Lower lobe of right lung (tissue), 2 donors: ENCODE measurements around the gene CUL1. TPM values are rescaled to one million over a fixed set of nuclear protein-coding genes. Genes with fewer than 3 reads are reported as not detected.

Experiments used
- ATAC-seq, 2 donors: fragments of 200-7000 bp; cut with Tn5 transposase; one replicate each; pipeline ENCODE4 v1.9.1; 2020 to 2022; ENCODE audit warnings: mild to moderate bottlenecking in 2 of 2, moderate library complexity in 2 of 2
- DNase-seq: peaks from one replicate; pipeline ENCODE4 v3.0.0-alpha.2; 2020
- H3K27ac ChIP-seq: fragments of 200-600 bp; one replicate; pipeline ENCODE4 v1.8.0; 2022
- H3K27me3 ChIP-seq: fragments of 200-600 bp; one replicate; pipeline ENCODE4 v1.8.0; 2022; ENCODE audit warnings: low read depth
- H3K36me3 ChIP-seq: fragments of 200-600 bp; one replicate; pipeline ENCODE4 v1.8.0; 2022; ENCODE audit warnings: mild to moderate bottlenecking
- H3K4me1 ChIP-seq: fragments of 200-600 bp; one replicate; pipeline ENCODE4 v1.8.0; 2022
- H3K4me3 ChIP-seq: fragments of 200-600 bp; one replicate; pipeline ENCODE4 v1.8.0; 2022; ENCODE audit warnings: mild to moderate bottlenecking
- H3K9me3 ChIP-seq: fragments of 200-600 bp; one replicate; pipeline ENCODE4 v1.8.0; 2022
- intact Hi-C: fragments of 100-400 bp; cut with DNase I; formaldehyde crosslinking; loops from one replicate; pipeline ENCODE4 v1.11.0; 2022
- total RNA-seq: library from RNA; stranded (reverse); fragmentation: NEBNext Ultra II Directional; extraction: Animal tissue kit (Norgen Biotek cat#: 25700); gene quantifications from one replicate; pipeline ENCODE4 v1.2.1, GENCODE V29; 2021
- TF ChIP-seq, protein P1 (sequence below): fragments of 200-600 bp; IDR thresholded peaks from one replicate; pipeline ENCODE4 v1.8.0; 2022; ENCODE audit warnings: antibody characterized with exemption, mild to moderate bottlenecking
- donor health status: DM: no; HTN: yes; CAD: no; lungs with severe emphysema.

Gene CUL1
- total RNA-seq, 1 donor from 2014 or later = 47.5 TPM

DNA sequence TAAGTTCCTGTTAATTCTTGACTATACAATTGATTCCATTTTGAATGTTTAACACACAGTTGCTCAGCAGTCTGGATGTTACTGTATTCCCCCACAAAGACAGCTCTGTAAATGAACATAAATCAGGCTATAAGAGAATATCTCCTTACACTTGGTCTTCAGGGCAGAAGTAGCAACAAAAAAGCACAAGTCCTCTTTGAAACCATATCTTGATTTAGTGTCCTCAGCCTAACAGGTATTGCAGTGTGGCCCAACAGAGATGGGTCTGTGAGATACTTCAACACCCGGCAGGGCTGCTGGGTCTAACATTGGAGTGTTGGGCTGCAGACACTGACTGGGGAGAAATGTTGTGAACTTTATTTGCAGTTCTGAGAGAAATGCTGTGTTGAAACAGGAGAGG, 75.8 kb downstream of the CUL1 start:
- H3K4me3 ChIP-seq = no peak overlapping the region
- H3K9me3 ChIP-seq = no peaks in the 10 kb centered on the region
- no peak for DNase-seq
- peaks cover 82% of the 10 kb centered on the region for H3K36me3 ChIP-seq
- intact Hi-C loops = no loop called here
- ATAC-seq = no peak
- TF ChIP-seq, protein P1, sequence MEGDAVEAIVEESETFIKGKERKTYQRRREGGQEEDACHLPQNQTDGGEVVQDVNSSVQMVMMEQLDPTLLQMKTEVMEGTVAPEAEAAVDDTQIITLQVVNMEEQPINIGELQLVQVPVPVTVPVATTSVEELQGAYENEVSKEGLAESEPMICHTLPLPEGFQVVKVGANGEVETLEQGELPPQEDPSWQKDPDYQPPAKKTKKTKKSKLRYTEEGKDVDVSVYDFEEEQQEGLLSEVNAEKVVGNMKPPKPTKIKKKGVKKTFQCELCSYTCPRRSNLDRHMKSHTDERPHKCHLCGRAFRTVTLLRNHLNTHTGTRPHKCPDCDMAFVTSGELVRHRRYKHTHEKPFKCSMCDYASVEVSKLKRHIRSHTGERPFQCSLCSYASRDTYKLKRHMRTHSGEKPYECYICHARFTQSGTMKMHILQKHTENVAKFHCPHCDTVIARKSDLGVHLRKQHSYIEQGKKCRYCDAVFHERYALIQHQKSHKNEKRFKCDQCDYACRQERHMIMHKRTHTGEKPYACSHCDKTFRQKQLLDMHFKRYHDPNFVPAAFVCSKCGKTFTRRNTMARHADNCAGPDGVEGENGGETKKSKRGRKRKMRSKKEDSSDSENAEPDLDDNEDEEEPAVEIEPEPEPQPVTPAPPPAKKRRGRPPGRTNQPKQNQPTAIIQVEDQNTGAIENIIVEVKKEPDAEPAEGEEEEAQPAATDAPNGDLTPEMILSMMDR = no peak
- H3K27me3 ChIP-seq = no peaks in the 10 kb centered on the region
- H3K4me1 ChIP-seq = no peaks in the 10 kb centered on the region
- H3K27ac ChIP-seq = no peak overlapping the region

DNA sequence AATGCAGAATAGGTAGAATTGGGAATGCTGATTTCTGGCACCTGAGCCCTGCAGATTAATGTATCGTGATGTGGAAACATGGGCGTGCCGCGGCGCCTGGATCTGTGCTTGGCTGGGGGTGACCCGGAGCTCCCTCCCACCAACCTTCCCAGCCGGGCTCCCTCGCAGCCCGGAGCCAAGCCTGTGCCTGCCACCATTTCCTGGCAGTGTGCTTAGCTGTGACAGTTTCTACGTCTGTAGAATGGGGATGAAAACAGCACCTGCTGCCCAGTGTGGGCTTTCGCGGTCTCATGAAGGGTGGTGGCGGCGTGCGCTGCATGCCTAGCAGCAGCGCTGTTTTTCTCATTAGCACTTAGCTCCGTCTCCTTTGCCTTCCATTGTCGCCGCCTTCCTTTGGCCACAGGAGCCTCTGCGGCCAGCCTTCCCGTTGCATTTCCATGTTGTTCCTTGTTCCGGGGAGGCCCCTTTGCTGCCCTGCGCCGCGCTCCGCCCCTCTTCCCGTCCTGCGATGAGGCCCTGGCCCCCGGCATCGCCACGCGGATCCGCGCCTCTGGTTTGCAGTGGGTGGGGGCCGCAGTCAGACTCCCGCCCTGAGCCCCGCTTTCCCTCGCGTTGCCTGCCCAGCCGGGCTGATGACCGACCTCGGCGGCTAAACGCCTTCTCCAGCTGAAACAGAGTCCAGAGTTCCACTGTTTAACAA, 84.2 kb downstream of the CUL1 start:
- Histone ChIP-seq H3K36me3 (peaks cover 93% of the 10 kb centered on the region), H3K4me1 (no peaks in the 10 kb centered on the region), H3K4me3 (no peak overlapping the region), H3K9me3 (no peaks in the 10 kb centered on the region), H3K27me3 (no peaks in the 10 kb centered on the region), H3K27ac (no peak overlapping the region)
- intact Hi-C loops = no loop called here
- TF ChIP-seq, protein P1 = no peak
- ATAC-seq = no peak
- no peak for DNase-seq

DNA sequence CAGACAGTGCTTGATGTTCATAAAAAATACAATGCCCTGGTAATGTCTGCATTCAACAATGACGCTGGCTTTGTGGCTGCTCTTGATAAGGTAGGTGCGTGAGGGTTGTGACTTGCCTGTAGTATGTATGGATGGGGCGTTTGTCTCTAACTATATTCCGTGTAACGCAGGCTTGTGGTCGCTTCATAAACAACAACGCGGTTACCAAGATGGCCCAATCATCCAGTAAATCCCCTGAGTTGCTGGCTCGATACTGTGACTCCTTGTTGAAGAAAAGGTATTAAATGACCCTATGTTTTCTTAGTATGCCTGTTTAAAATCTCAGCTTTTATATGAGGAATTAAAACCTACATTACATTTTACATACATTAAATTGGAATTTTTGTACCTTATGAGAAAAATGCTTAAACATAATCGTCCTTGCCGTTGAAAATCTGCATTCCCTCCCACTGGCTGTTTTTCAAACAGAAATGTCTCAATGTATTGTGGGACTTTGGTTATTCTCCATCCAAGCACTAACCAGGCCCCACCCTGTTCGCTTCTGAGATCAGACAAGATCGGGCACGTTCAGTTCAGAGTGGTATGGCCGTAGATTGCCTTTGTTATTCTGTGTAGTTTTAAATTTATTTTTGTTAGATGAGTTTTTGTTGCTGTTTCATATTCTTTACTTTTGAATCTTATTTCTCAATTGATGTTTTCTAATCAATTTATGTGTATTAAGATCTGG, 85.3 kb downstream of the CUL1 start:
- Histone ChIP-seq H3K27me3 (no peaks in the 10 kb centered on the region), H3K36me3 (peaks cover 95% of the 10 kb centered on the region), H3K4me1 (no peaks in the 10 kb centered on the region), H3K4me3 (no peak overlapping the region), H3K9me3 (no peaks in the 10 kb centered on the region), H3K27ac (no peak overlapping the region)
- no peak for DNase-seq
- TF ChIP-seq, protein P1 = no peak
- intact Hi-C loops = no loop called here
- ATAC-seq = no peak

DNA sequence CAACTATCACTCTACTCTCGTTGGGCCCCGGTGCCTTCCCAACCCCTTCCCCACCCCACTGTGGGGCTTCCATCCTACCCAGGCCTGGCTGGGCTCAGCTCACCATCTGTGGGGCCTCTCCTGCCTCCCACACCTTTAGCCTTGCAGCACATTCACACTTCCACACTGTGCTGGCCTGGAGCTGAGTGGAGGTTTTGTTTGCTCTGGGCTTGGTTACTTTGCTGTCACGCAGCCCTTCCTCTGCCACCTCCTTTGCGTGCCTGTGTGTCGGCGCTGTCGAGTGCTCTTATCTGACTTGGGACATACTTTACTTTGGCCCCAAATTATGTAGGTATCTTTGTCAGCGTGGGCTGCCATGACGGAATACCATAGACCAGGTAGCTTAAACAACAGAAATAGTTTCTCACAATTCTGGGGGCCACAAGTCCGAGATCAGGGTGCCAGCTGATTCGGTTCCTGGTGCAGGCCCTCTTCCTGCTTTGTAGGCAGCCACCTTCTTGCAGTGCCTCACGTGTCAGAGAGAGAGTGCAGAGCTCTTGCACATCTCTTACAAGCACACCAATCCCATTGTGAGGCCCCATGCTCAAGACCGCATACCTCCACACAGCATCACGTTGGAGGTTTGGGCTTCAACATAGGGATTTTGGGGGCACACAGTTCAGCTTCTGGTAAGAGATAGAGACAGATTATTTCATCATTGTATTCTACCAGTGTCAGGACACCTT, 89.0 kb downstream of the CUL1 start:
- ATAC-seq (peak; percentile 87 to 88), DNase-seq (peak; percentile 53)
- intact Hi-C loops = no loop called here
- Histone ChIP-seq H3K36me3 (peaks cover 100% of the 10 kb centered on the region), H3K9me3 (no peaks in the 10 kb centered on the region), H3K27me3 (no peaks in the 10 kb centered on the region), H3K4me1 (no peaks in the 10 kb centered on the region), H3K4me3 (no peak overlapping the region), H3K27ac (no peak overlapping the region)
- TF ChIP-seq, protein P1 = no peak

DNA sequence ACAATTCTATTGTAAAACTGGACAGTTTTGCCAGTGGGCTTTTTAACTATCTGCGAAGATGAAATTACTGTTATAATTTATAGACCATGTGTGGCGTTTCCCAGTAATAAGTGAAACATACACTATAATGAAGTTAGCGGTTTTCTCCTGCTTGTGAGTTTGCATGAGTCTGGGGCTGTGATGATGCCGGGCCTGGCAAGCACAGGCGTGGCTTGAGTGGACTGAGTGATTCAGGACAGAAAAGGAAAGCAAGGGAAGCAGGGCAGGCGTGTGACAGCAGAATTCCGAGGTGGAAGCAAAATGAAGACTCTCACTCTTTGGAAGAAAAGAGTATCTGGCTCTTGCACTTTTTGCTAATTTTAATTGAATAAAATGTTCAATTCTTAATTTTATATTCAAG, 90.5 kb downstream of the CUL1 start:
- intact Hi-C loops = no loop called here
- no peaks in the 10 kb centered on the region for H3K27me3 ChIP-seq
- TF ChIP-seq, protein P1 = no peak
- H3K27ac ChIP-seq = no peak overlapping the region
- DNase-seq (no peak), ATAC-seq (no peak)
- no peaks in the 10 kb centered on the region for H3K9me3 ChIP-seq
- no peaks in the 10 kb centered on the region for H3K4me1 ChIP-seq
- H3K36me3 ChIP-seq = peaks cover 100% of the 10 kb centered on the region
- no peak overlapping the region for H3K4me3 ChIP-seq
